HL-60 (cell line): ENCODE results near the gene METTL15.

Experiments used
- DNase-seq, 2 experiments: peaks; one replicate each; pipeline ENCODE4 v3.0.0-alpha.2; 2010 to 2020; ENCODE audit warnings: low read depth in 1 of 2, low spot score in 1 of 2
- H3K27ac ChIP-seq: fragments of 250-450 bp; sonication (Bioruptor Pico); replicated peaks from 2 replicates; pipeline ENCODE4 v1.5.1; 2020; ENCODE audit warnings: mild to moderate bottlenecking, moderate library complexity
- H3K27me3 ChIP-seq: fragments of 250-450 bp; sonication (Bioruptor Pico); 2 replicates; pipeline ENCODE4 v1.5.1; 2021; ENCODE audit warnings: mild to moderate bottlenecking, moderate library complexity; ENCODE audit not compliant: insufficient read depth, poor library complexity, severe bottlenecking
- H3K4me3 ChIP-seq: replicated peaks from 2 replicates; pipeline ENCODE4 v1.5.1; 2011; ENCODE audit warnings: mild to moderate bottlenecking, control low read depth, low read length; ENCODE audit not compliant: insufficient read depth
- CTCF ChIP-seq: IDR thresholded peaks from one replicate; pipeline ENCODE4 v1.5.1; 2011; ENCODE audit warnings: low read length, control low read depth, inconsistent platforms; ENCODE audit not compliant: insufficient read depth
- GABPA ChIP-seq: IDR thresholded peaks from 2 replicates; pipeline ENCODE4 v1.6.1; 2012; ENCODE audit warnings: low read depth
- POLR2AphosphoS5 ChIP-seq: IDR thresholded peaks from 2 replicates; pipeline ENCODE4 v1.6.1; 2012; ENCODE audit warnings: low read depth
- REST ChIP-seq: IDR thresholded peaks from 2 replicates; pipeline ENCODE4 v1.6.1; 2012; ENCODE audit warnings: low read depth; ENCODE audit not compliant: insufficient replicate concordance
- SPI1 ChIP-seq: IDR thresholded peaks from 2 replicates; pipeline ENCODE4 v1.6.1; 2012; ENCODE audit warnings: low read depth, mild to moderate bottlenecking, borderline replicate concordance

The METTL15 gene

GRCh38 chr11:28152743-28153142, 44.6 kb downstream of the METTL15 start:
- Histone ChIP-seq H3K4me3 (no peak overlapping the region), H3K27me3 (no peaks in the 10 kb centered on the region), H3K27ac (no peak overlapping the region)
- no peak for TF ChIP-seq CTCF
- TF ChIP-seq SPI1, result no peak
- no peak for TF ChIP-seq GABPA
- no peak for TF ChIP-seq POLR2AphosphoS5
- no peak for TF ChIP-seq REST
- DNase-seq, result no peak

- no peak overlapping the region for H3K4me3 ChIP-seq
- no peak for DNase-seq
- TF ChIP-seq CTCF (no peak), SPI1 (no peak), GABPA (no peak), POLR2AphosphoS5 (no peak), REST (no peak)
- H3K27ac ChIP-seq, result no peak overlapping the region
- H3K27me3 ChIP-seq, result no peaks in the 10 kb centered on the region
Observed at GRCh38 chr11:28153586-28153985, 45.4 kb downstream of the METTL15 start.

GRCh38 chr11:28168718-28169117, 60.5 kb downstream of the METTL15 start:
- TF ChIP-seq GABPA (no peak), SPI1 (no peak), CTCF (no peak)
- DNase-seq, result no peak

GRCh38 chr11:28169816-28170215, 61.6 kb downstream of the METTL15 start:
- H3K27ac ChIP-seq, result no peak overlapping the region

More at GRCh38 chr11:28168718-28169117, 60.5 kb downstream of the METTL15 start:
- Histone ChIP-seq H3K4me3 (no peak overlapping the region), H3K27ac (no peak overlapping the region), H3K27me3 (no peaks in the 10 kb centered on the region)

More at GRCh38 chr11:28169816-28170215, 61.6 kb downstream of the METTL15 start:
- DNase-seq, result no peak
- no peaks in the 10 kb centered on the region for H3K27me3 ChIP-seq
- TF ChIP-seq POLR2AphosphoS5 (no peak), CTCF (no peak), GABPA (no peak), SPI1 (no peak), REST (no peak)
- no peak overlapping the region for H3K4me3 ChIP-seq
